MG63 (cell line): ENCODE data around the gene BSND. TPM values are rescaled to one million over a fixed set of nuclear protein-coding genes. Genes with fewer than 3 reads are reported as not detected.

ENCODE experiments used
- DNase-seq: peaks from one replicate; pipeline ENCODE4 v3.0.0-alpha.2; 2020
- H3K27me3 ChIP-seq: fragments of 250-450 bp; sonication (Bioruptor Pico); 2 replicates; pipeline ENCODE4 v1.5.1; 2020; ENCODE audit warnings: mild to moderate bottlenecking, moderate library complexity
- H3K36me3 ChIP-seq: fragments of 250-450 bp; sonication (Bioruptor Pico); 2 replicates; pipeline ENCODE4 v1.5.1; 2020; ENCODE audit warnings: mild to moderate bottlenecking, moderate library complexity
- H3K4me3 ChIP-seq: fragments of 250-450 bp; sonication (Bioruptor Pico); 2 replicates; pipeline ENCODE4 v1.5.1; 2020; ENCODE audit warnings: mild to moderate bottlenecking, moderate library complexity
- H3K9me3 ChIP-seq: fragments of 250-450 bp; sonication (Bioruptor Pico); 2 replicates; pipeline ENCODE4 v1.5.1; 2020; ENCODE audit warnings: mild to moderate bottlenecking, moderate library complexity
- total RNA-seq: library from RNA; depleted of rRNA; stranded (reverse); fragments of >200 nt; shearing (Covaris generic); gene quantifications from 2 replicates; pipeline ENCODE4 v1.2.3, GENCODE V29; 2014; ENCODE audit warnings: low replicate concordance; rRNA removed

Gene BSND
- total RNA-seq, 1 experiment from 2014 or later: not detected

GRCh38 chr1:55059302-55060132 lies 60.8 kb downstream of the BSND start:
- no peak overlapping the region for H3K4me3 ChIP-seq
- H3K9me3 ChIP-seq: no peaks in the 10 kb centered on the region
- no peak for DNase-seq
- H3K36me3 ChIP-seq: no peaks in the 10 kb centered on the region
- H3K27me3 ChIP-seq: no peaks in the 10 kb centered on the region

GRCh38 chr1:55060133-55060999 lies 61.6 kb downstream of the BSND start:
- no peaks in the 10 kb centered on the region for H3K27me3 ChIP-seq
- no peaks in the 10 kb centered on the region for H3K9me3 ChIP-seq
- no peak for DNase-seq
- no peak overlapping the region for H3K4me3 ChIP-seq
- H3K36me3 ChIP-seq: no peaks in the 10 kb centered on the region

- Histone ChIP-seq H3K4me3 (no peak overlapping the region), H3K9me3 (no peaks in the 10 kb centered on the region)
- no peak for DNase-seq
Measured at GRCh38 chr1:55061000-55061705, 62.4 kb downstream of the BSND start.

More at GRCh38 chr1:55061000-55061705, 62.4 kb downstream of the BSND start:
- no peaks in the 10 kb centered on the region for H3K27me3 ChIP-seq
- H3K36me3 ChIP-seq: no peaks in the 10 kb centered on the region

Other genes starting within 250 kb of the BSND start
- gene PARS2, start 234.4 kb upstream of the BSND start, total RNA-seq: 5.5 and 7.5 TPM in 2 replicates
- not detected in 2 replicates for gene TTC22, start 197.6 kb upstream of the BSND start, total RNA-seq
- gene DHCR24, start 111.7 kb upstream of the BSND start, total RNA-seq: 165 and 174 TPM in 2 replicates
- gene TMEM61, start 18.3 kb upstream of the BSND start, total RNA-seq: not detected in 2 replicates
- gene PCSK9, start 40.6 kb downstream of the BSND start, total RNA-seq: not detected in 2 replicates
- gene USP24, start 216.4 kb downstream of the BSND start, total RNA-seq: 9.9 and 12.3 TPM in 2 replicates